Breast epithelium (tissue), 4 donors: ENCODE measurements around the gene TMEM260. TPM values are rescaled to one million over a fixed set of nuclear protein-coding genes. Genes with fewer than 3 reads are reported as not detected.
A peak's percentile ranks its signal among the peaks of the same experiment; 100 is the strongest.

Experiments used
- DNase-seq, 2 donors: peaks; one replicate each; pipeline ENCODE4 v3.0.0-alpha.2; 2019; ENCODE audit warnings: low spot score in 2 of 2
- H3K27ac ChIP-seq, 2 donors: fragments of 200-600 bp; sonication (generic) in 1 of 2; one replicate each; pipeline ENCODE4 v1.5.1; 2016 to 2019; ENCODE audit warnings: mild to moderate bottlenecking in 1 of 2
- H3K27me3 ChIP-seq, 2 donors: fragments of 200-600 bp; sonication (generic) in 1 of 2; one replicate each; pipeline versions ENCODE4 v1.5.1 to v1.6.0; 2017 to 2019; ENCODE audit warnings: control low read depth in 1 of 2, mild to moderate bottlenecking in 1 of 2
- H3K36me3 ChIP-seq: fragments of 200-600 bp; one replicate; pipeline ENCODE4 v1.5.1; 2019
- H3K4me1 ChIP-seq, 2 donors: fragments of 200-600 bp; sonication (generic); one replicate each; pipeline ENCODE4 v1.5.1; 2016 to 2019; ENCODE audit warnings: control low read depth in 1 of 2
- H3K4me3 ChIP-seq, 3 donors: fragments of 200-600 bp; sonication (generic); 1 replicate in 2 of 3; 2 replicates in 1 of 3; pipeline ENCODE4 v1.5.1; 2016 to 2019; ENCODE audit warnings: mild to moderate bottlenecking in 3 of 3, moderate library complexity in 2 of 3
- H3K9me3 ChIP-seq, 2 donors: fragments of 200-600 bp; sonication (generic) in 1 of 2; one replicate each; pipeline ENCODE4 v1.5.1; 2016 to 2019; ENCODE audit warnings: control low read depth in 1 of 2
- POLR2A ChIP-seq: fragments of 450-650 bp; IDR thresholded peaks from one replicate; pipeline ENCODE4 v1.6.1; 2016; ENCODE audit warnings: antibody characterized with exemption, mild to moderate bottlenecking, moderate library complexity
- POLR2AphosphoS5 ChIP-seq, 3 donors: sonication (generic); formaldehyde crosslinking; IDR thresholded peaks; one replicate each; pipeline ENCODE4 v1.6.1; 2017; ENCODE audit warnings: antibody characterized with exemption in 3 of 3
- intact Hi-C: fragments of 100-400 bp; cut with DNase I; formaldehyde crosslinking; loops from one replicate; pipeline ENCODE4 v1.15.1; 2023; ENCODE audit warnings: low total_unique reads
- total RNA-seq, 3 donors: library from RNA; depleted of rRNA; stranded (reverse); fragments of >200 nt; gene quantifications; one replicate each; pipeline ENCODE4 v1.1.0, GENCODE V29; 2016
- TF ChIP-seq, protein P1 (sequence below), 3 donors: fragments of 450-650 bp; IDR thresholded peaks; one replicate each; pipeline ENCODE4 v1.5.1; 2016 to 2017; ENCODE audit warnings: antibody characterized with exemption in 3 of 3, mild to moderate bottlenecking in 3 of 3, moderate library complexity in 3 of 3

TMEM260 gene
- total RNA-seq, 3 donors from 2014 or later = 21.3 to 41.9 (median 26.9) TPM

DNA sequence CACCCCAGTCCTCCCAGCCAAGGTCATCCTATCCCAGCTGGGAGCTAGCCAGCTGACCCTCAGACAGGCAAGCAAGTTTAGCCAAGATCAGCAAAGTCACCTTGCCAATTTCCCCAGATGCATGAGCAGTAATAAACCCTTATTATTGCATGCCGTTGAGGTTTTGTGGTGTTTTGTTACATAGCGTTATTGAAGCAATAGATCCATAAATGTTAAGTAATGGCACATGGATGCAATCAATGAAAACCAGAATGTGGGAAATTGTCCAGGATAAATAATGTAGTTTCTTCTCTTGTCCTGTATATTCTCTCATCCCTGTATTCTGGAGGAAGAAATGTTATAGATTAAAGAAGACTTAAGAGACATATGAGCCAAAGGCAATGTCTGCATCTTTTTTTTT is 18.0 kb upstream of the TMEM260 start:
- no peak overlapping the region for H3K27ac ChIP-seq
- intact Hi-C loops = loop anchor here (5.0 kb wide), 1 partner anchor 811 kb away; no protein-coding TSS in a partner anchor

GRCh38 chr14:56562883-56563282 is 16.7 kb upstream of the TMEM260 start:
- no peaks in the 10 kb centered on the region for H3K4me1 ChIP-seq

More for the DNA sequence above, 18.0 kb upstream of the TMEM260 start:
- TF ChIP-seq POLR2AphosphoS5 (IDR thresholded peaks at IDR 0.05) (no peak), POLR2A (no peak)
- TF ChIP-seq, protein P1, sequence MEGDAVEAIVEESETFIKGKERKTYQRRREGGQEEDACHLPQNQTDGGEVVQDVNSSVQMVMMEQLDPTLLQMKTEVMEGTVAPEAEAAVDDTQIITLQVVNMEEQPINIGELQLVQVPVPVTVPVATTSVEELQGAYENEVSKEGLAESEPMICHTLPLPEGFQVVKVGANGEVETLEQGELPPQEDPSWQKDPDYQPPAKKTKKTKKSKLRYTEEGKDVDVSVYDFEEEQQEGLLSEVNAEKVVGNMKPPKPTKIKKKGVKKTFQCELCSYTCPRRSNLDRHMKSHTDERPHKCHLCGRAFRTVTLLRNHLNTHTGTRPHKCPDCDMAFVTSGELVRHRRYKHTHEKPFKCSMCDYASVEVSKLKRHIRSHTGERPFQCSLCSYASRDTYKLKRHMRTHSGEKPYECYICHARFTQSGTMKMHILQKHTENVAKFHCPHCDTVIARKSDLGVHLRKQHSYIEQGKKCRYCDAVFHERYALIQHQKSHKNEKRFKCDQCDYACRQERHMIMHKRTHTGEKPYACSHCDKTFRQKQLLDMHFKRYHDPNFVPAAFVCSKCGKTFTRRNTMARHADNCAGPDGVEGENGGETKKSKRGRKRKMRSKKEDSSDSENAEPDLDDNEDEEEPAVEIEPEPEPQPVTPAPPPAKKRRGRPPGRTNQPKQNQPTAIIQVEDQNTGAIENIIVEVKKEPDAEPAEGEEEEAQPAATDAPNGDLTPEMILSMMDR (IDR thresholded peaks at IDR 0.05) = no peak
- H3K4me1 ChIP-seq = no peaks in the 10 kb centered on the region
- H3K9me3 ChIP-seq = no peaks in the 10 kb centered on the region
- peaks cover 0 to 5% of the 10 kb centered on the region in 2 donors for H3K27me3 ChIP-seq
- no peak overlapping the region for H3K4me3 ChIP-seq
- DNase-seq = no peak
- H3K36me3 ChIP-seq = no peaks in the 10 kb centered on the region

DNA sequence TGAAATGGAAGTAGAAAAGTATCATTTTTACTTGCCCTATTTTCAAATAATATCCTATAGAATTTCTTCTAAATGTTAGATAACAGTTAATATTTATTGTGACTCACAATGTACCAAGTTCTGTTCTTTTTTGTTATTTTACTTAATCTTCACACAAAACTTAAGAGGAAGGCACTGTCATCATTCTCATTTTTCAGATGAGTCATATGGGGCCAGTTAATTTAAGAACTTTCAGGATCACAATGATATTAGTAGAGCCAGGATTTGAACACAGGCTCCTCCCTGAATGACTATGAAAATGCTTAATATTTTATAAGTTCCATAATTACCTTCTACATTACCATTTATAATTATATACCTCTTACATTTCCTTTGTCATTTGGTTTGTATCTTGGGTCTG is 10.4 kb upstream of the TMEM260 start:
- no peaks in the 10 kb centered on the region for H3K27me3 ChIP-seq
- intact Hi-C loops = no loop called here
- no peak for TF ChIP-seq POLR2A
- TF ChIP-seq, protein P1 (IDR thresholded peaks at IDR 0.05) = no peak
- TF ChIP-seq POLR2AphosphoS5 (IDR thresholded peaks at IDR 0.05) = no peak
- DNase-seq = no peak
- H3K9me3 ChIP-seq = no peaks in the 10 kb centered on the region
- H3K4me1 ChIP-seq = no peaks in the 10 kb centered on the region
- no peaks in the 10 kb centered on the region for H3K36me3 ChIP-seq
- no peak overlapping the region for H3K27ac ChIP-seq
- no peak overlapping the region for H3K4me3 ChIP-seq

More at GRCh38 chr14:56562883-56563282, 16.7 kb upstream of the TMEM260 start:
- Histone ChIP-seq H3K4me3 (no peak overlapping the region), H3K36me3 (no peaks in the 10 kb centered on the region), H3K27me3 (no peaks in the 10 kb centered on the region), H3K27ac (no peak overlapping the region), H3K9me3 (no peaks in the 10 kb centered on the region)
- intact Hi-C loops = loop anchor here (5.0 kb wide), 1 partner anchor 809 kb away; no protein-coding TSS in a partner anchor
- TF ChIP-seq, protein P1 (IDR thresholded peaks at IDR 0.05) = no peak
- TF ChIP-seq POLR2A = no peak
- TF ChIP-seq POLR2AphosphoS5 (IDR thresholded peaks at IDR 0.05) = no peak
- DNase-seq = no peak

DNA sequence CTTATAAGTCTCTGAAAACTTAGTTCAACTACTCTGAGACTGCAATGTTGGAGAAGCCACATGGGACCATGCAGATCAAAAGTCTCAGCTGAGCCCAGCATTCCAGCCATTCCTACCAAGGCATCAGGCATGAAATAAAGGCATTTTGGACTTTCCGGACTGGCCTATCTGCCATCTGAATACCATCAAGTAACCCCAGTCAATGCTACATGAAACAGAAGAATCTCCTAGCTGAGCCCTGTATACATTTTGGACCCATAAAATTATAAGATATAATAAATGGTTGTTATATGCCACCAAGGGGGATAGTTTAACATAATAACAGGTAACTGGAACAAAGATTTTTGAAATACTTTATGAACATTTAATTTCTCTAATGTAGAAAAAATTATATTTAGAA is 9.3 kb upstream of the TMEM260 start:
- DNase-seq = no peak
- Histone ChIP-seq H3K27me3 (no peaks in the 10 kb centered on the region), H3K27ac (no peak overlapping the region), H3K36me3 (no peaks in the 10 kb centered on the region), H3K4me1 (no peaks in the 10 kb centered on the region), H3K9me3 (no peaks in the 10 kb centered on the region), H3K4me3 (no peak overlapping the region)
- TF ChIP-seq POLR2A = no peak
- TF ChIP-seq, protein P1 (IDR thresholded peaks at IDR 0.05) = no peak
- TF ChIP-seq POLR2AphosphoS5 (IDR thresholded peaks at IDR 0.05) = no peak
- intact Hi-C loops = no loop called here

- no peak for TF ChIP-seq POLR2AphosphoS5 (IDR thresholded peaks at IDR 0.05)
- TF ChIP-seq, protein P1 (IDR thresholded peaks at IDR 0.05) = no peak
- no peak for TF ChIP-seq POLR2A
- Histone ChIP-seq H3K27ac (peak overlapping the region; percentile 84 to 91), H3K4me1 (no peaks in the 10 kb centered on the region), H3K4me3 (peak overlapping the region; percentile 90 to 99 (median 95)), H3K27me3 (no peaks in the 10 kb centered on the region), H3K9me3 (no peaks in the 10 kb centered on the region), H3K36me3 (no peaks in the 10 kb centered on the region)
- DNase-seq = no peak
- intact Hi-C loops = no loop called here
Measured at GRCh38 chr14:56580221-56580711, 668 bp downstream of the TMEM260 start.
